Left lung (tissue), 10 donors: ENCODE results near the gene N4BP2L1. TPM values are rescaled to one million over a fixed set of nuclear protein-coding genes. Genes with fewer than 3 reads are reported as not detected.

Experiments
- ATAC-seq: fragments of 200-7000 bp; cut with Tn5 transposase; one replicate; pipeline ENCODE4 v1.9.1; 2020; ENCODE audit warnings: moderate library complexity
- DNase-seq, 4 donors: peaks; one replicate each; pipeline ENCODE4 v3.0.0-alpha.2; 2013 to 2020
- H3K27ac ChIP-seq, 2 donors: fragments of 200-600 bp; sonication (generic) in 1 of 2; one replicate each; pipeline versions ENCODE4 v1.5.0 to v1.8.0; 2020 to 2021
- H3K27me3 ChIP-seq, 2 donors: fragments of 200-600 bp; sonication (generic) in 1 of 2; one replicate each; pipeline versions ENCODE4 v1.5.0 to v1.8.0; 2020 to 2021
- H3K36me3 ChIP-seq, 2 donors: fragments of 200-600 bp; sonication (generic) in 1 of 2; one replicate each; pipeline versions ENCODE4 v1.5.0 to v1.8.0; 2020 to 2021
- H3K4me1 ChIP-seq, 2 donors: fragments of 200-600 bp; one replicate each; pipeline ENCODE4 v1.8.0; 2021
- H3K4me3 ChIP-seq, 2 donors: fragments of 200-600 bp; sonication (generic) in 1 of 2; one replicate each; pipeline versions ENCODE4 v1.5.0 to v1.8.0; 2020 to 2021; ENCODE audit warnings: mild to moderate bottlenecking in 1 of 2
- H3K9me3 ChIP-seq, 2 donors: fragments of 200-600 bp; sonication (generic) in 1 of 2; one replicate each; pipeline versions ENCODE4 v1.5.0 to v1.8.0; 2020 to 2021
- CTCF ChIP-seq, 2 donors: fragments of 200-600 bp; sonication (generic) in 1 of 2; IDR thresholded peaks; one replicate each; pipeline versions ENCODE4 v1.5.0 to v1.8.0; 2021; ENCODE audit warnings: antibody characterized with exemption in 2 of 2
- intact Hi-C, 2 donors: fragments of 100-400 bp; cut with DNase I; formaldehyde crosslinking; loops; one replicate each; pipeline versions ENCODE4 v1.11.2 to v1.14.2; 2022
- polyA plus RNA-seq, 6 donors: library from polyadenylated mRNA; unstranded; fragments of 120-200 nt; gene quantifications; one replicate each; pipeline ENCODE4 v1.2.1, GENCODE V29; 2013; ENCODE audit not compliant: insufficient read length in 6 of 6
- total RNA-seq, 2 donors: library from RNA; stranded (reverse); fragmentation: NEBNext Ultra II Directional; extraction: Animal tissue kit (Norgen Biotek cat#: 25700); gene quantifications; one replicate each; pipeline ENCODE4 v1.2.1, GENCODE V29; 2021
- donor health status: DM: no; HTN: yes; CAD: no.
- donor health status: DM: no; HTN: no; CAD: no.

The N4BP2L1 gene
- total and polyA plus RNA-seq, 8 donors, result 12.4 to 52.0 (median 35.6) TPM

GRCh38 chr13:32413284-32413683, 14.6 kb downstream of the N4BP2L1 start:
- ATAC-seq, result no peak
- DNase-seq, result no peak
- no peak overlapping the region for H3K4me3 ChIP-seq
- no peak for TF ChIP-seq CTCF (IDR thresholded peaks at IDR 0.05)
- intact Hi-C loops, result no loop called here
- no peak overlapping the region for H3K27ac ChIP-seq
- no peaks in the 10 kb centered on the region for H3K9me3 ChIP-seq
- no peaks in the 10 kb centered on the region for H3K36me3 ChIP-seq
- H3K27me3 ChIP-seq, result no peaks in the 10 kb centered on the region
- peaks cover 2 to 16% of the 10 kb centered on the region in 2 donors for H3K4me1 ChIP-seq

GRCh38 chr13:32409561-32410421, 18.1 kb downstream of the N4BP2L1 start:
- peak in 1 of 4 donors; percentile 42 for DNase-seq
- H3K27ac ChIP-seq, result no peak overlapping the region
- ATAC-seq, result peak; percentile 76
- no peaks in the 10 kb centered on the region for H3K9me3 ChIP-seq
- peaks cover 0 to 6% of the 10 kb centered on the region in 2 donors for H3K36me3 ChIP-seq
- no peak for TF ChIP-seq CTCF (IDR thresholded peaks at IDR 0.05)
- no peaks in the 10 kb centered on the region for H3K27me3 ChIP-seq
- peak overlapping the region in 1 of 2 donors; percentile 9 for H3K4me3 ChIP-seq
- H3K4me1 ChIP-seq, result peaks cover 2 to 16% of the 10 kb centered on the region in 2 donors
- intact Hi-C loops, result no loop called here

- H3K4me3 ChIP-seq, result peak overlapping the region in 1 of 2 donors; percentile 6
- no peak for TF ChIP-seq CTCF (IDR thresholded peaks at IDR 0.05)
- H3K4me1 ChIP-seq, result peaks cover 2 to 16% of the 10 kb centered on the region in 2 donors
- H3K27me3 ChIP-seq, result no peaks in the 10 kb centered on the region
- DNase-seq (peak in 1 of 4 donors; percentile 38), ATAC-seq (peak; percentile 68)
- H3K36me3 ChIP-seq, result peaks cover 0 to 11% of the 10 kb centered on the region in 2 donors
- no peak overlapping the region for H3K27ac ChIP-seq
- H3K9me3 ChIP-seq, result no peaks in the 10 kb centered on the region
- intact Hi-C loops, result no loop called here
Measured at GRCh38 chr13:32409001-32409313, 19.0 kb downstream of the N4BP2L1 start.

GRCh38 chr13:32408296-32409000, 19.5 kb downstream of the N4BP2L1 start:
- Histone ChIP-seq H3K27ac (no peak overlapping the region), H3K4me3 (no peak overlapping the region), H3K27me3 (no peaks in the 10 kb centered on the region), H3K9me3 (no peaks in the 10 kb centered on the region), H3K4me1 (peaks cover 2 to 16% of the 10 kb centered on the region in 2 donors), H3K36me3 (peaks cover 0 to 11% of the 10 kb centered on the region in 2 donors)
- no peak for TF ChIP-seq CTCF (IDR thresholded peaks at IDR 0.05)
- ATAC-seq, result no peak
- DNase-seq, result no peak
- intact Hi-C loops, result no loop called here

GRCh38 chr13:32407854-32408253, 20.1 kb downstream of the N4BP2L1 start:
- no peak overlapping the region for H3K4me3 ChIP-seq
- no peak overlapping the region for H3K27ac ChIP-seq
- H3K9me3 ChIP-seq, result no peaks in the 10 kb centered on the region
- peaks cover 2 to 16% of the 10 kb centered on the region in 2 donors for H3K4me1 ChIP-seq
- intact Hi-C loops, result no loop called here
- H3K36me3 ChIP-seq, result peaks cover 0 to 15% of the 10 kb centered on the region in 2 donors
- DNase-seq (no peak), ATAC-seq (no peak)
- no peaks in the 10 kb centered on the region for H3K27me3 ChIP-seq
- TF ChIP-seq CTCF (IDR thresholded peaks at IDR 0.05), result no peak
